ENCODE measurements around the gene SNRPE. TPM values are rescaled to one million over a fixed set of nuclear protein-coding genes. Genes with fewer than 3 reads are reported as not detected.

Gene SNRPE
- total and polyA plus RNA-seq, 2 of the 13 experiments (the other 11 are each of a cell fraction or from before 2014, with no cell fraction given): 146 to 281 TPM

DNA sequence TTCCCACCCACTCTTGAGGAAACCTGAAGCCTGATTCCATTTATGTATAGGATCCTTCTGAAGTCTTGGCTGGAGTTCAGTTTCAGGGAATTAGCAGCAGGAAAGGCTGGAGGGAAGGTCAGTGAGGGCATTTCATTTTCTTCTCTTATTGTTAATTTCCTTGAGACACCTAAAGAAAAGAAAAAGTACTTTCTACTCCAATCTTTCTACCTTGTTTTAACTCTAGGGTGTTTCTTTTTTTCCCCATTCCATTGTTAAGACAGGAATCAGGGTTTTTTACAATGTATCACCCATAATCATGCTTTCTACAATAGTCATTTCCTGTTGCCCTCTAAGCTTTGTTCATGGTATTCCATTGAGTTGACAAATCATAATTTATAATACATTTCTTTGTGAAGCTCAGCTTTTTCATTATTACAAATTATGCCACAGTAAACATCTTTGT, 27.4 kb downstream of the SNRPE start:
- CTCF ChIA-PET (ENCODE audit: low intra/inter-chr PET ratio, low total read pairs): no interaction called here
- H3K4me3 ChIP-seq (replicated peaks in 1 of 3; ENCODE audit: insufficient read depth in 1 of 3, low read depth in 2 of 3, low read length in 3 of 3): no peak overlapping the region
- no TSS peak for BruUV-seq (replicated peaks)

More for the DNA sequence above, 27.4 kb downstream of the SNRPE start:
- intact Hi-C loops (cut with micrococcal nuclease; ENCODE audit: unreplicated experiment) (no loop called here), in situ Hi-C loops (cut with HindIII; ENCODE audit: extremely low pct_ligation_motif_present, low pct_unique_long_range_greater_than_20kb) (no loop called here)
- DNase-seq (ENCODE audit: low spot score): no peak
- H3K79me2 ChIP-seq (ENCODE audit: insufficient read depth, low read length): no peaks in the 10 kb centered on the region
- POLR2A ChIA-PET: interaction anchor here (0.6 kb wide), 1 partner anchor 10 kb away, joined by 3 read pairs; no protein-coding TSS in a partner anchor
- H3K4me2 ChIP-seq (ENCODE audit: low read depth, low read length): no peak overlapping the region
- ATAC-seq: no peak
- H3K36me3 ChIP-seq (replicated peaks in 1 of 2; ENCODE audit: control insufficient read depth in 1 of 2, insufficient read depth in 2 of 2, low read length in 2 of 2): no peaks in the 10 kb centered on the region
- H3K27me3 ChIP-seq (ENCODE audit: control insufficient read depth in 1 of 2, insufficient read depth in 2 of 2, low read length in 2 of 2): no peaks in the 10 kb centered on the region
- no peaks in the 10 kb centered on the region; the same call in 1 of the 2 replicates for H3K9me3 ChIP-seq (ENCODE audit: low read length)
- H3K9ac ChIP-seq (ENCODE audit: insufficient read depth, low read depth, low read length): no peak overlapping the region
- no peak overlapping the region for H3K27ac ChIP-seq (ENCODE audit: extremely low read length, insufficient read depth, low read length)
- no peaks in the 10 kb centered on the region for H4K20me1 ChIP-seq (ENCODE audit: insufficient read depth, low read length)
- H2AFZ ChIP-seq (ENCODE audit: low read length): no peak overlapping the region
- FAIRE-seq: no peak
- H3K4me1 ChIP-seq (ENCODE audit: insufficient read depth, low read length): no peaks in the 10 kb centered on the region
- no peak for TF ChIP-seq E2F1 (CRISPR knock-in tag; IDR thresholded peaks at IDR 0.05)
- TF ChIP-seq SKI (IDR thresholded peaks at IDR 0.05; ENCODE audit: partially characterized antibody): no peak
- no peak for TF ChIP-seq ZSCAN9 (CRISPR knock-in tag; IDR thresholded peaks at IDR 0.05; ENCODE audit: borderline replicate concordance)
- no peak for TF ChIP-seq PHF5A (CRISPR knock-in tag; IDR thresholded peaks at IDR 0.05; ENCODE audit: low read depth, unreplicated experiment)
- no peak for TF ChIP-seq RBFOX2 (IDR thresholded peaks at IDR 0.05; ENCODE audit: low read depth, low read length)
- TF ChIP-seq, protein P1, sequence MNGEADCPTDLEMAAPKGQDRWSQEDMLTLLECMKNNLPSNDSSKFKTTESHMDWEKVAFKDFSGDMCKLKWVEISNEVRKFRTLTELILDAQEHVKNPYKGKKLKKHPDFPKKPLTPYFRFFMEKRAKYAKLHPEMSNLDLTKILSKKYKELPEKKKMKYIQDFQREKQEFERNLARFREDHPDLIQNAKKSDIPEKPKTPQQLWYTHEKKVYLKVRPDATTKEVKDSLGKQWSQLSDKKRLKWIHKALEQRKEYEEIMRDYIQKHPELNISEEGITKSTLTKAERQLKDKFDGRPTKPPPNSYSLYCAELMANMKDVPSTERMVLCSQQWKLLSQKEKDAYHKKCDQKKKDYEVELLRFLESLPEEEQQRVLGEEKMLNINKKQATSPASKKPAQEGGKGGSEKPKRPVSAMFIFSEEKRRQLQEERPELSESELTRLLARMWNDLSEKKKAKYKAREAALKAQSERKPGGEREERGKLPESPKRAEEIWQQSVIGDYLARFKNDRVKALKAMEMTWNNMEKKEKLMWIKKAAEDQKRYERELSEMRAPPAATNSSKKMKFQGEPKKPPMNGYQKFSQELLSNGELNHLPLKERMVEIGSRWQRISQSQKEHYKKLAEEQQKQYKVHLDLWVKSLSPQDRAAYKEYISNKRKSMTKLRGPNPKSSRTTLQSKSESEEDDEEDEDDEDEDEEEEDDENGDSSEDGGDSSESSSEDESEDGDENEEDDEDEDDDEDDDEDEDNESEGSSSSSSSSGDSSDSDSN (CRISPR knock-in tag; IDR thresholded peaks at IDR 0.05): no peak
- TF ChIP-seq ZBTB38 (CRISPR knock-in tag; IDR thresholded peaks at IDR 0.05): no peak
- TF ChIP-seq ZNF343 (CRISPR knock-in tag; IDR thresholded peaks at IDR 0.05): no peak
- no peak for TF ChIP-seq CSRNP2 (CRISPR knock-in tag; conservative IDR thresholded peaks at IDR 0.05; ENCODE audit: low read depth)
- TF ChIP-seq TOPORS (CRISPR knock-in tag; IDR thresholded peaks at IDR 0.05): no peak
- no peak for TF ChIP-seq GMEB1 (CRISPR knock-in tag; IDR thresholded peaks at IDR 0.05; ENCODE audit: borderline replicate concordance)
- TF ChIP-seq RFX1 (IDR thresholded peaks at IDR 0.05): no peak
- TF ChIP-seq ZNF598 (CRISPR knock-in tag; IDR thresholded peaks at IDR 0.05; ENCODE audit: borderline replicate concordance): no peak
- no peak for TF ChIP-seq MTA3 (CRISPR knock-in tag; IDR thresholded peaks at IDR 0.05)
- no peak for TF ChIP-seq ZSCAN29 (CRISPR knock-in tag; conservative IDR thresholded peaks at IDR 0.05)

Measured in HepG2 (cell line).